Esophagus muscularis mucosa (tissue), 3 donors: ENCODE measurements around the gene SH2D6.

Source experiments
- POLR2A ChIP-seq: fragments of 450-650 bp; IDR thresholded peaks from one replicate; pipeline ENCODE4 v1.6.1; 2017; ENCODE audit warnings: antibody characterized with exemption, moderate library complexity, mild to moderate bottlenecking, low read depth
- TF ChIP-seq, protein P1 (sequence below), 3 experiments: fragments of 200-600 bp in 2 of 3; fragments of 450-650 bp in 1 of 3; sonication (generic) in 2 of 3; IDR thresholded peaks; one replicate each; pipeline ENCODE4 v1.5.1; 2017 to 2019; ENCODE audit warnings: antibody characterized with exemption in 3 of 3, mild to moderate bottlenecking in 2 of 3, moderate library complexity in 1 of 3

GRCh38 chr2:85397925-85398331 lies 20.6 kb upstream of the SH2D6 start:
- TF ChIP-seq, protein P1, sequence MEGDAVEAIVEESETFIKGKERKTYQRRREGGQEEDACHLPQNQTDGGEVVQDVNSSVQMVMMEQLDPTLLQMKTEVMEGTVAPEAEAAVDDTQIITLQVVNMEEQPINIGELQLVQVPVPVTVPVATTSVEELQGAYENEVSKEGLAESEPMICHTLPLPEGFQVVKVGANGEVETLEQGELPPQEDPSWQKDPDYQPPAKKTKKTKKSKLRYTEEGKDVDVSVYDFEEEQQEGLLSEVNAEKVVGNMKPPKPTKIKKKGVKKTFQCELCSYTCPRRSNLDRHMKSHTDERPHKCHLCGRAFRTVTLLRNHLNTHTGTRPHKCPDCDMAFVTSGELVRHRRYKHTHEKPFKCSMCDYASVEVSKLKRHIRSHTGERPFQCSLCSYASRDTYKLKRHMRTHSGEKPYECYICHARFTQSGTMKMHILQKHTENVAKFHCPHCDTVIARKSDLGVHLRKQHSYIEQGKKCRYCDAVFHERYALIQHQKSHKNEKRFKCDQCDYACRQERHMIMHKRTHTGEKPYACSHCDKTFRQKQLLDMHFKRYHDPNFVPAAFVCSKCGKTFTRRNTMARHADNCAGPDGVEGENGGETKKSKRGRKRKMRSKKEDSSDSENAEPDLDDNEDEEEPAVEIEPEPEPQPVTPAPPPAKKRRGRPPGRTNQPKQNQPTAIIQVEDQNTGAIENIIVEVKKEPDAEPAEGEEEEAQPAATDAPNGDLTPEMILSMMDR (IDR thresholded peaks at IDR 0.05) = no peak
- no peak for TF ChIP-seq POLR2A
